HL-60 (cell line): Measurements from ENCODE around the gene PADI6.

Experiments used
- DNase-seq, 2 experiments: peaks; one replicate each; pipeline ENCODE4 v3.0.0-alpha.2; 2010 to 2020; ENCODE audit warnings: low read depth in 1 of 2, low spot score in 1 of 2
- H3K27ac ChIP-seq: fragments of 250-450 bp; sonication (Bioruptor Pico); replicated peaks from 2 replicates; pipeline ENCODE4 v1.5.1; 2020; ENCODE audit warnings: mild to moderate bottlenecking, moderate library complexity
- H3K27me3 ChIP-seq: fragments of 250-450 bp; sonication (Bioruptor Pico); 2 replicates; pipeline ENCODE4 v1.5.1; 2021; ENCODE audit warnings: mild to moderate bottlenecking, moderate library complexity; ENCODE audit not compliant: insufficient read depth, poor library complexity, severe bottlenecking
- H3K4me3 ChIP-seq: replicated peaks from 2 replicates; pipeline ENCODE4 v1.5.1; 2011; ENCODE audit warnings: mild to moderate bottlenecking, control low read depth, low read length; ENCODE audit not compliant: insufficient read depth
- GABPA ChIP-seq: IDR thresholded peaks from 2 replicates; pipeline ENCODE4 v1.6.1; 2012; ENCODE audit warnings: low read depth
- POLR2AphosphoS5 ChIP-seq: IDR thresholded peaks from 2 replicates; pipeline ENCODE4 v1.6.1; 2012; ENCODE audit warnings: low read depth
- REST ChIP-seq: IDR thresholded peaks from 2 replicates; pipeline ENCODE4 v1.6.1; 2012; ENCODE audit warnings: low read depth; ENCODE audit not compliant: insufficient replicate concordance
- SPI1 ChIP-seq: IDR thresholded peaks from 2 replicates; pipeline ENCODE4 v1.6.1; 2012; ENCODE audit warnings: low read depth, mild to moderate bottlenecking, borderline replicate concordance
- TF ChIP-seq, protein P1 (sequence below): IDR thresholded peaks from one replicate; pipeline ENCODE4 v1.5.1; 2011; ENCODE audit warnings: low read length, control low read depth, inconsistent platforms; ENCODE audit not compliant: insufficient read depth

Gene PADI6

DNA sequence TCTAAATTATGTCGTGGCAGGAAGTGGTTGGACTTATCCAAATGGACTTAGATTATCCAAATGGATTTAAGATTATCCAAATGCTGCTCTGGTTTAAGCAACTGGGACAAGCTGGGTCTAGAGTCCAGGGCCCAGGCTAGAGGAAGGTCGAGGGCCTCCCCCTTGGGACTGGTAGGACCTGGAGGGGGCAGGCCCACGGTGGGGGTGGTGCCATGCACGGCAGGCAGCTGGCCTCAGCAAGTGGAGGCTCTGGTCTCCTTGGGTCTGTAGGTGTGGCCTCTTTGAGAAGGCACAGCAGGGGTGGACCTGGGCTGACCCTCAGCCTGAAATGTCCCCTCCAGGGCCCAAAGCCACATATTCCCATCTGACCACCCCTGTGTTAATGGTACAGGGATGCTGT, 29.8 kb downstream of the PADI6 start:
- Histone ChIP-seq H3K27me3 (no peaks in the 10 kb centered on the region), H3K4me3 (no peak overlapping the region), H3K27ac (no peak overlapping the region)
- TF ChIP-seq REST (no peak), SPI1 (no peak), POLR2AphosphoS5 (no peak)
- TF ChIP-seq, protein P1, sequence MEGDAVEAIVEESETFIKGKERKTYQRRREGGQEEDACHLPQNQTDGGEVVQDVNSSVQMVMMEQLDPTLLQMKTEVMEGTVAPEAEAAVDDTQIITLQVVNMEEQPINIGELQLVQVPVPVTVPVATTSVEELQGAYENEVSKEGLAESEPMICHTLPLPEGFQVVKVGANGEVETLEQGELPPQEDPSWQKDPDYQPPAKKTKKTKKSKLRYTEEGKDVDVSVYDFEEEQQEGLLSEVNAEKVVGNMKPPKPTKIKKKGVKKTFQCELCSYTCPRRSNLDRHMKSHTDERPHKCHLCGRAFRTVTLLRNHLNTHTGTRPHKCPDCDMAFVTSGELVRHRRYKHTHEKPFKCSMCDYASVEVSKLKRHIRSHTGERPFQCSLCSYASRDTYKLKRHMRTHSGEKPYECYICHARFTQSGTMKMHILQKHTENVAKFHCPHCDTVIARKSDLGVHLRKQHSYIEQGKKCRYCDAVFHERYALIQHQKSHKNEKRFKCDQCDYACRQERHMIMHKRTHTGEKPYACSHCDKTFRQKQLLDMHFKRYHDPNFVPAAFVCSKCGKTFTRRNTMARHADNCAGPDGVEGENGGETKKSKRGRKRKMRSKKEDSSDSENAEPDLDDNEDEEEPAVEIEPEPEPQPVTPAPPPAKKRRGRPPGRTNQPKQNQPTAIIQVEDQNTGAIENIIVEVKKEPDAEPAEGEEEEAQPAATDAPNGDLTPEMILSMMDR, result no peak
- DNase-seq, result no peak

GRCh38 chr1:17403081-17403480, 31.1 kb downstream of the PADI6 start:
- no peak for DNase-seq
- no peaks in the 10 kb centered on the region for H3K27me3 ChIP-seq
- TF ChIP-seq SPI1 (no peak), POLR2AphosphoS5 (no peak), GABPA (no peak), REST (no peak)
- TF ChIP-seq, protein P1, result no peak
- H3K4me3 ChIP-seq, result no peak overlapping the region
- H3K27ac ChIP-seq, result no peak overlapping the region

- no peaks in the 10 kb centered on the region for H3K27me3 ChIP-seq
- H3K27ac ChIP-seq, result no peak overlapping the region
- no peak overlapping the region for H3K4me3 ChIP-seq
- no peak for DNase-seq
- TF ChIP-seq, protein P1, result no peak
- TF ChIP-seq REST (no peak), POLR2AphosphoS5 (no peak), SPI1 (no peak), GABPA (no peak)
These were observed 32.2 kb downstream of the PADI6 start for GRCh38 chr1:17404034-17404684.
